Activated T-helper 1 cell treated with anti-CD3 and anti-CD28 coated beads, Interleukin-2, amount 50 U/mL, for 16 hours (primary cell): ENCODE measurements around the gene PLK1.
"Not testable (repeated sequence)": the region's sequence is repeated elsewhere in the genome, so short reads cannot be mapped to it uniquely, and the experiment has no call there.

ENCODE experiments used
- DNase-seq, 2 donors: peaks; one replicate each; pipeline ENCODE4 v3.0.0-alpha.2; 2020; ENCODE audit warnings: low read depth in 1 of 2, low spot score in 1 of 2

The PLK1 gene

GRCh38 chr16:23706439-23706838 is 27.8 kb downstream of the PLK1 start:
- no peak for DNase-seq

DNA sequence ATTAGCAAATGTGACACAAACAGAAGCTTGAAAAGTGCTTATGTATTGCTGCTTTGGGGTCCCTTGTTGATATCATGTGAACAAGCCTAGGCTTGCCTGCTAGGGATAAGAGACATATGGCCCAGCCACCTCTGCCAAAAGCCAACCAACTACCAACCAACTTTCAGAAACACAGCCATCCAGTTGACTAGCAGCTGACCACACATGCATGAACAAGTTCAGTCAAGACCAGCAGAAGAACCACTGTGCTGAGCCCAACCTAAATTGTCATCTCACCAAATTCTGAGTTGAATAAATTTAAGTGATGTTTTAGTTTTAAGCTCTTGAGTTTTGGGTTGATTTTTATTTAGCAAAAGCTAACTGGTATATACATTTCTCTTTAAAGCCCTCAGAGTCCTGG is 30.8 kb downstream of the PLK1 start:
- no peak for DNase-seq

- DNase-seq, result no peak
Observed at GRCh38 chr16:23710008-23710407, 31.3 kb downstream of the PLK1 start.

- no peak for DNase-seq
Observed at GRCh38 chr16:23710504-23710903, 31.8 kb downstream of the PLK1 start.

DNA sequence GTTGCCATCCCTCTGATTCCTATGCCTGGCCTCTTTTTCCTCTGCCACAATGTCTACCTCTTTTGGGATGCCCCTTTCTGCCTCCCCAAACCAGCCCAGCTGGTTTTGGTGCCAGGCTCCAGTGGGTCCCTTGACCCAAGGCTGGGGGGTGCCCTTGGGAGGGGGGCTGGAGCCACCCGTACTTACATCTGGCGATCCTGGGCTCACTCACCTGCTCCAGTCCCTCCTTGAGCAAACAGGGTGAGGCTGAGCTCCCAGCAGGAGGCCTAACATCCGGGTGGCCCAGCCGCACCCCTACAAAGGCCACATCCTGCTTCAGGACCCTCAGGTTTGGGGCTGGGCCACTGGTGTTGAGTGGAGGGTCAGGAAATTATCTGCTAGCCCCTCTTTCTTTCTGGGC is 33.1 kb downstream of the PLK1 start:
- no peak for DNase-seq

- no peak for DNase-seq
Observed at GRCh38 chr16:23712976-23713375, 34.3 kb downstream of the PLK1 start, which contains the start of gene ERN2. ERN2 (minus strand) TSS chr16:23713222; CDS start chr16:23713187, 35 bp downstream.

- DNase-seq, result no peak
Observed at GRCh38 chr16:23716484-23716883, 37.8 kb downstream of the PLK1 start.

GRCh38 chr16:23722613-23723240 is 44.0 kb downstream of the PLK1 start:
- not testable (repeated sequence) for DNase-seq

GRCh38 chr16:23724096-23724784 is 45.6 kb downstream of the PLK1 start:
- no peak for DNase-seq

DNA sequence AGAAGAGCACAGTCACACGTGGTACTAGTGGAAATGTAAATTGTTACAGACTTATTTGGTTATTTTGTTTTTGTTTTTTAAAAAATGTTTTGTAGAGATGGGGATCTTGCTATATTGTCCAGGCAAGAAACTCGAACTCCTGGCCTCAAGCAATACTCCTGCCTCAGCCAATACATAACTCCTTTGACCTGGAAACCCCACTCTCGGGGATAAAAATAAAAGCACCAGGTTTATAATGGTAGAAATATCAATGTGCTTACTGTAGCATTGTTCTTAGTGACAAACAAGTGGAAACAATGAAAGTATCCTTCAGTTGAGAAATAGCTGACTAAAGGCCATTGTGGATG is 46.1 kb downstream of the PLK1 start:
- DNase-seq, result no peak

GRCh38 chr16:23726710-23727109 is 48.0 kb downstream of the PLK1 start:
- no peak for DNase-seq

GRCh38 chr16:23728112-23728477 is 49.4 kb downstream of the PLK1 start:
- DNase-seq, result no peak

DNA sequence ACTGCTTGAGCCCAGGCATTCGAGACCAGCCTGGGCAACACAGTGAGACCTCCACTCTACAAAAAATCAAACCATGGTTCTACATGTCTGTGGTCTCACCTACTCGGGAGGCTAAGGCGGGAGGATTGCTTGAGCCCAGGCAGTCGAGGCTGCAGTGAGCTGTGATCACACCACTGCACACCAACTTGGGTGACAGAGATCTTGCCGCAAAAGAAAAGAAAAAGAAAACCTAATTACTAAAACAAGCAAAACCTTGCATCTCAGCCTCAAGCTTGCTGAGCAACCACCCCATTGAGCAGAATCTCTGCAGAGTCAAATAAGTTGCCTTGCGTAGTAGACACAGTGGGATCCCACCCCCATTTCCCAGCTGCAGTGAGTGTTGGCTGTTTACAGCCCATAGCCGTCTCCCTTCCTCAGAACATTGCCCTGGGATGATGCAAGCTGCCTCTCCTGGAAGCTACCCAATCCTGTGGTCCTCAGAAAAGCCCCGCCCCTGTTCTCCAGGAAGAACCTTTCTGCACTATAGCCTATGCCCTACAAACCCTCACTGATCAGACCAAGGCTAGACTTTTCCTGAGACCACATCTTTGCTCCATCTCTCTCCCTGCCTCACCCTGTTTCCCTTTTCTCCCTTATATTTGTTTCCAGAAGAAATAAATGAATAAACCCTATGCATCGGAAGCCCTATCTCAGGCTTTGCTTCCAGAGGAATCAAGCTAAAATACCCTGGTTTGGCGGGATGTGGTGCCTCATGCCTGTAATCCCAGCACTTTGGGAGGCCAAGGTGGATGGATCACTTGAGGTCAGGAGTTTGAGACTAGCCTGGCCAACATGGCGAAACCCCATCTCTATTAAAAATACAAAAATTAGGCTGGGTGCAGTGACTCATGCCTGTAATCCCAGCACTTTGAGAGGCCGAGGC is 51.1 kb downstream of the PLK1 start:
- DNase-seq, result no peak

DNA sequence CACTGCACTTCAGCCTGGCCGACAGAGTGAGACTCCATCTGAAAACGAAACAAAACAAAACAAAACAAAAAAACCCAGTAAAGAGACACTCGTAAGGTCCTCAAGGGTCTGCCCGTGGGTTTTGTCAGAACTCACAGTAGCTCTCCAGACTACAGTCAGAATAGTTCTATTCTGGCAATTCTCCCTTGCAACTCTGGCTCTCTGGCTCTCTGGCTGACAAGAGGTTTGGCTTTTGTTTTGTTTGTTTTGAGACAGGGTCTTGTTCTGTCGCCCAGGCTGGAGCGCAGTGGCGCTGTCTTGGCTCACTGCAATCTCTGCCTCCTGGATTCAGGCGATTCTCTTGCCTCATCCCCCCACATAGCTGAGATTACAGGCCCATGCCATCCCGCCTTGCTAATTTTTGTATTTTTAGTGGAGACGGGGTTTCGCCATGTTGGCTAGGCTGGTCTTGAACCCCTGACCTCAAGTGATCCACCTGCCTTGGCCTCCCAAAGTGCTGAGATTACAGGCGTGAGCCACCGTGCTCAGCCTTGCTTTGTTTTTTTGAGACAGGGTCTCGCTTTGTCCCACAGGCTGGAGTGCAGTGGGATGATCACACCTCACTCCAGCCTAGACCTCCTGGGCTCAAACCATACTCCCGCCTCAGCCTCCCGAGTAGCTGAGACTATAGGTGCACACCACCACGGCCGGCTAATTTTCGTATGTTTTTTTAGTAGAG is 55.6 kb downstream of the PLK1 start:
- DNase-seq, result no peak

DNA sequence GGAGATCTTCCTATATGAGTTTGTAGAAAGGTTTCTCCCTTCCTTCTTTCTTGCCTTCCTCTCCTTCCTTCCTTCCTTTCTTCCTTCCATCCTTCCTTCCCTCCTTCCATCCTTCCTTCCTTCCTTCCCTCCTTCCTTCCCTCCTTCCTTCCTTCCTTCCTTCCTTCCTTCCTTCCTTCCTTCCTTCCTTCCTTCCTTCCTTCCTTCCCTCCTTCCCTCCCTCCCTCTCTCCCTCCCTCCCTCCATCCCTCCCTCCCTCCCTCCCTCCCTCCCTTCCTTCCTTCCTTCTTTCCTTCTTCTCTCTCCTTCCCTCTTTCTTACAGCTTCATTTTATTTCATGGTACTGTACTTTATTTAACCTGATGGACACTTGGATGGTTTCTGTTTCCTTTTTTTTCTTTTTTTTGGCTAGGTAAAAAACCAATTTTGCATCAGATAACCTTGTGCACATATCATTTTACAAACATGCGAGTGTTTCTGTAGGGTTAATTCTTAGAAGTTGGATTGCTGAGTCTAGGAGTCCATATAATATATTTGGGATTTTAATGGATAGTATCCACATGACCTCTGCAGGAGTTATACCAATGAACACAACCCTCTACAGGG is 58.8 kb downstream of the PLK1 start:
- DNase-seq, result not testable (repeated sequence)

DNA sequence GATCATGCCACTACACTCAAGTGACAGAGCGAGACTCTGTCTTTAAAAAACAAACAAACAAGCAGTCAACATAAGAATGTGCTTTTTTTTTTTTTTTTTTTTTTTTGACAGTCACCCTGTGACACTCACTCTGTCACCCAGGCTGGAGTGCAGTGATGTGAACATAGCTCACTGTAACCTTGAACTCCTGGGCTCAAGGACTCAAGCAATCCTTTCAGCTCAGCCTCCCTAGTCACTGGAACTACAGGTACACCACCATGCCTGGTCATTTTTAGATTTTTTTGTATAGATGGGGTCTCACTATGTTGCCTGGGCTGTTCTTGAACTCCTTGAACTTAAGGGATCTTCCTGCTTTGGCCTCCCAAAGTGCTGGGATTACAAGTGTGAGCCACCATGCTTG is 60.8 kb downstream of the PLK1 start:
- no peak for DNase-seq
